Mucosa of descending colon (tissue), 3 donors: ENCODE results near the gene EPHA8. TPM values are rescaled to one million over a fixed set of nuclear protein-coding genes. Genes with fewer than 3 reads are reported as not detected.

Experiments
- ATAC-seq: fragments of 200-7000 bp; cut with Tn5 transposase; one replicate; pipeline ENCODE4 v1.9.1; 2020; ENCODE audit warnings: mild to moderate bottlenecking, moderate library complexity
- DNase-seq, 3 donors: peaks; one replicate each; pipeline ENCODE4 v3.0.0-alpha.2; 2020
- H3K36me3 ChIP-seq: fragments of 200-600 bp; one replicate; pipeline ENCODE4 v1.8.0; 2021; ENCODE audit warnings: low read depth, mild to moderate bottlenecking
- H3K4me1 ChIP-seq: fragments of 200-600 bp; one replicate; pipeline ENCODE4 v1.8.0; 2021; ENCODE audit warnings: low read depth, mild to moderate bottlenecking
- H3K4me3 ChIP-seq: fragments of 200-600 bp; one replicate; pipeline ENCODE4 v1.8.0; 2021; ENCODE audit warnings: mild to moderate bottlenecking
- H3K9me3 ChIP-seq: fragments of 200-600 bp; one replicate; pipeline ENCODE4 v1.8.0; 2021; ENCODE audit warnings: mild to moderate bottlenecking
- intact Hi-C, 2 donors: fragments of 100-400 bp; cut with DNase I in 1 of 2; cut with micrococcal nuclease in 1 of 2; formaldehyde crosslinking; loops; one replicate each; pipeline versions ENCODE4 v1.11.0 to v1.11.1; 2022; cut with DNase I, micrococcal nuclease
- total RNA-seq, 3 donors: library from RNA; stranded (reverse); fragmentation: NEBNext Ultra II Directional in 2 of 3; extraction: Animal tissue kit (Norgen Biotek cat#: 25700) in 2 of 3; gene quantifications; one replicate each; pipeline versions ENCODE4 v1.2.1 to v1.2.4, GENCODE V29; 2021 to 2023
- TF ChIP-seq, protein P1 (sequence below): fragments of 200-600 bp; IDR thresholded peaks from one replicate; pipeline ENCODE4 v1.8.0; 2022; ENCODE audit warnings: antibody characterized with exemption, mild to moderate bottlenecking
- donor health status: DM: no; HTN: no; CAD: no; lungs with moderate emphysema.
- donor health status: DM: no; HTN: no; CAD: no.
- donor health status: DM: no; HTN: yes; CAD: no.

EPHA8 gene
- total RNA-seq, 3 donors from 2014 or later, result not detected

DNA sequence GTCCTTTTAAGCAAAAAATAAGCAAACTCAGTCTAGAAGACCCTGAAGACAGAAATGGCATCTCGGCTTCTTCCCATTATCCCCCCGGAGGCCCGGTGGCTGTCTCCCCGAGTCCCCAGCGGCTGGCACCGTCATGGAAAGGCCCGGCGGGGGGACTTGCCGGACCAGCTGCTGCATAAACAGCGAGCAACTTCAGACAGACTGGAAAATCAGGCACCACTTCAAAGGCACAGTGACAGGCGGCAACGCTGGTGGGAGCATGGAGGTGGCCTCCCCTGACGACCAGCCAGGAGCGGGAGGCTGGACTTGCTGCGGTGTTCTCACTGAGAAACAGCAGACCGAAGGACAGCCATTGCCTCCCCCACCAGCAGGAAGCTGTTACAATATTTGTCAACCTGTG lies 54.8 kb downstream of the EPHA8 start:
- ATAC-seq, result no peak

DNA sequence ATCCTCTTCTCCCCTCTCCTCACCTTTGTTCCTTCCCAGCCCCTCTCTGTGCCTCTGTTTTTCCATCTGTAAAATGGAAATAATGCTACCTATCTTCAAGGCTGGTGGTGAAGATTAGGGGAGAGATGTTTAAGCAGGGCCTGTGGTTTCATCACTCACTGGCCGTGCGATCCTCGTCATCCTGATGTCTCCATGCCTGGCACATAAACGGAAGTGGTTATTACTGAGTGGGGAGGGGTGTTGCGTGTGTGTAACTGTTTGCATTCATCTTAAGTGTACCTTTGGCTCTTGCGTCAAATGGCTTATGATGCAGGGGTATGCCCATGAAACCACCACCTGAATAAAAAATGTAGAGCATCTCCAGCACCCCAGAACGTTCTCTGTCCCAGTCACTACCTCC lies 56.0 kb downstream of the EPHA8 start:
- TF ChIP-seq, protein P1, sequence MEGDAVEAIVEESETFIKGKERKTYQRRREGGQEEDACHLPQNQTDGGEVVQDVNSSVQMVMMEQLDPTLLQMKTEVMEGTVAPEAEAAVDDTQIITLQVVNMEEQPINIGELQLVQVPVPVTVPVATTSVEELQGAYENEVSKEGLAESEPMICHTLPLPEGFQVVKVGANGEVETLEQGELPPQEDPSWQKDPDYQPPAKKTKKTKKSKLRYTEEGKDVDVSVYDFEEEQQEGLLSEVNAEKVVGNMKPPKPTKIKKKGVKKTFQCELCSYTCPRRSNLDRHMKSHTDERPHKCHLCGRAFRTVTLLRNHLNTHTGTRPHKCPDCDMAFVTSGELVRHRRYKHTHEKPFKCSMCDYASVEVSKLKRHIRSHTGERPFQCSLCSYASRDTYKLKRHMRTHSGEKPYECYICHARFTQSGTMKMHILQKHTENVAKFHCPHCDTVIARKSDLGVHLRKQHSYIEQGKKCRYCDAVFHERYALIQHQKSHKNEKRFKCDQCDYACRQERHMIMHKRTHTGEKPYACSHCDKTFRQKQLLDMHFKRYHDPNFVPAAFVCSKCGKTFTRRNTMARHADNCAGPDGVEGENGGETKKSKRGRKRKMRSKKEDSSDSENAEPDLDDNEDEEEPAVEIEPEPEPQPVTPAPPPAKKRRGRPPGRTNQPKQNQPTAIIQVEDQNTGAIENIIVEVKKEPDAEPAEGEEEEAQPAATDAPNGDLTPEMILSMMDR, result no peak
- ATAC-seq (no peak), DNase-seq (no peak)
- Histone ChIP-seq H3K36me3 (no peaks in the 10 kb centered on the region), H3K9me3 (no peaks in the 10 kb centered on the region), H3K4me3 (no peak overlapping the region), H3K4me1 (no peaks in the 10 kb centered on the region)
- intact Hi-C loops, result no loop called here

More for the DNA sequence above, 54.8 kb downstream of the EPHA8 start:
- H3K36me3 ChIP-seq, result no peaks in the 10 kb centered on the region
- intact Hi-C loops, result no loop called here
- H3K4me3 ChIP-seq, result no peak overlapping the region
- no peak for DNase-seq
- TF ChIP-seq, protein P1, result no peak
- no peaks in the 10 kb centered on the region for H3K4me1 ChIP-seq
- no peaks in the 10 kb centered on the region for H3K9me3 ChIP-seq

DNA sequence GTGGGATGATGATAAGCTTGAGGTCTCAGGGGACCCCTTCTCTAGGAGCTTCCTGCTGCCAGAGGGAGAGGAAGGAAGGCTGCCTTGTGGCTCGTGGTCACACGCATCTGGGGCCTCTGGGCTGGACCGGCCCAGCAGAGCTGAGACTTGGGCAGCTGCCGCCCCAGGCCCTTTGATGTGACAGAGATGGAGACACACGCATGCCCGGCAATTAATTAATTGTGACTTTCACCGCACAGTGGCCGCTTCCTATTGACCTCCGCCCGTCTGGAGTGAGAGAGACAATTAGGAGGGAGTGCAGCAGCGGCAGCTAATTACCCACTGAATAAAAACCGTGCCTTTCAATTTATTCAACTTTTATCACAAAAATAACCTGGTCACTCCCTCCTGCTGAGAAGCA lies 56.5 kb downstream of the EPHA8 start:
- H3K4me3 ChIP-seq, result no peak overlapping the region
- no peak for DNase-seq
- no peak for ATAC-seq
- TF ChIP-seq, protein P1, result no peak
- no peaks in the 10 kb centered on the region for H3K4me1 ChIP-seq
- no peaks in the 10 kb centered on the region for H3K36me3 ChIP-seq
- no peaks in the 10 kb centered on the region for H3K9me3 ChIP-seq
- intact Hi-C loops, result no loop called here

DNA sequence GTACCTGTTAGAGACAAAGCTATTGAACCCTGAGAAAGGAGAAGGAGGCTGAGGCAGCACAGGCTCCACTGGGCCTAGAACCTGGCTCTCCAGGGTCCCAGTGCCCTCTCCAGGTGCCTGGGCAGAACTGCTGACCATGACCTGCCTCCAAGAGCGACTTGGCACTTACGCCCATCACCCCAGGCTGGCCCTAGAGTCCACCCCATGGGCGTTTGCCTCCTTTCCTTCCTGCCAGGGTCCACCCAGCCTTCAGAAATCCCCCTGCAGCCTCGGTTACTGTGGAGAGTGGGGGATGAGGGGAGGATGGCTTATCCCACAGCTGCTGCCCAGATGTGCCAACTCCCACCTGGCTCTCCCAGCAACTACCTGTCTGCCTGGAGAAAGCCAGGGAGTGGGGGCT lies 58.5 kb downstream of the EPHA8 start:
- TF ChIP-seq, protein P1, result no peak
- intact Hi-C loops, result no loop called here
- H3K9me3 ChIP-seq, result no peaks in the 10 kb centered on the region
- no peak for DNase-seq
- no peak overlapping the region for H3K4me3 ChIP-seq
- ATAC-seq, result no peak
- no peaks in the 10 kb centered on the region for H3K36me3 ChIP-seq
- no peaks in the 10 kb centered on the region for H3K4me1 ChIP-seq

DNA sequence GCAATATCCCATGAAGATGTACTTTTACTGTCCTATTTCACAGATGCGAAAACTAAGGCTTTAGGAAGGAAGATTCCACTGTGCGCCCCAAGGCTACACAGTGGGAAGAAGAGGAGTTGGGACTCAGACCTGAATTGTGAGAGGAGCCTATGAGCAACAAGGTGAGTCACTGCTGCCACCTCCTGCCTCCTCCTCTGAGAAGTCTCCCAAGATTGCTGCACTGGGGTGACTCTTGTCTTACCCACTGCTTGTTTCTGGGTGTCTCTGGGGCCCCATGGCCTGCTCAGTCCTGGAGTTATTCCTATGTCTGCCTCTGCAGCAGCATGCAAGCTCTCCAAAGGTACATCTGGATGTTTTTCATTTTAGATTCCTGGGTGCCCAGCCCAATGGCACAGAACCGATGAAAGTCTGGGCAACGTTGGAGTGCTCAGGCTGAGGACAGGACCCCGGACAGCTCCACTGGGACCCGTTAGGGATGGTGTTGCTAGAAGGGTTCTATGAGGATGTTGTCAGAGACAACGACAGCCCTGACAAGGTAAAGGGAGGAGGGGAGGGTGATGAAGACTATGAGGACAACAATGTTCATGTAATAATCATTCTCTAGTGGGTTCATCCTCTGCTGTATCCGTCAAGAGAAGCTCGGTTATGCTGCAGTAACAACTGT lies 62.1 kb downstream of the EPHA8 start:
- intact Hi-C loops, result no loop called here
- Histone ChIP-seq H3K9me3 (no peaks in the 10 kb centered on the region), H3K4me1 (no peaks in the 10 kb centered on the region), H3K4me3 (no peak overlapping the region), H3K36me3 (no peaks in the 10 kb centered on the region)
- DNase-seq (no peak), ATAC-seq (no peak)
- TF ChIP-seq, protein P1, result no peak
